RWPE1 (cell line): ENCODE data around the gene AADACL3.

Experiments used
- CTCF ChIA-PET: fragments of 350-600 bp; sonication (Branson Sonifier 250); formaldehyde crosslinking; extraction: SDS; loops from one replicate; lab custom pipeline; 2021; lab: Yijun Ruan, JAX
- POLR2A ChIA-PET: fragments of 400-600 bp; formaldehyde crosslinking; extraction: SDS; loops from one replicate; lab custom pipeline; 2020; ENCODE audit warnings: antibody characterized with exemption; ENCODE audit not compliant: low non-redundant PET; lab: Yijun Ruan, JAX
- DNase-seq: peaks from one replicate; pipeline ENCODE4 v3.0.0; 2012; ENCODE audit warnings: low spot score
- H3K27ac ChIP-seq: fragments of 450-650 bp; 2 replicates; pipeline ENCODE4 v1.5.1; 2017
- TF ChIP-seq, protein P1 (sequence below): fragments of 450-650 bp; conservative IDR thresholded peaks from 2 replicates; pipeline ENCODE4 v1.5.1; 2017; ENCODE audit warnings: low read depth, mild to moderate bottlenecking

Gene AADACL3

DNA sequence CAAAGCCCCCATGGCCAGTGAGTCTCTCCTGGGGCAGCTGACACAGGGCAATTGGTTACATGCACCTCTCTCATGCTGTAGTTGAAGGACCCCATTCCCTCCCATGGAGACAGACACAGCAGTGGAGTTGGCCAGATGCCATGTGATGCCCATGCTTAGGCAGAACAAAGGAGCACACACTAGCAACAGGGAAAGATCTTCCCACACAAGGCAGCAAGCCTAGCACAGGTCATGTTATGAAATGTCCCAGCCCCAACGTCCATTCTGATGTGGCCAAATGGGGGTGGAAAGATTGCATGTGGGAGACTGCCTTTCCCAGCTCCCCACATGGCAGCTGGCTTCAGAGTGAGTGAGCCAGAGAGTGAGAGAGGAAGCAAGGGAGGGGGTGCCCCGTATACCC is 37.6 kb upstream of the AADACL3 start:
- DNase-seq = no peak
- H3K27ac ChIP-seq = no peak overlapping the region
- CTCF ChIA-PET = interaction anchor here (0.7 kb wide), 1 partner anchor 21 kb away, joined by 10 read pairs; no protein-coding TSS in a partner anchor
- TF ChIP-seq, protein P1, sequence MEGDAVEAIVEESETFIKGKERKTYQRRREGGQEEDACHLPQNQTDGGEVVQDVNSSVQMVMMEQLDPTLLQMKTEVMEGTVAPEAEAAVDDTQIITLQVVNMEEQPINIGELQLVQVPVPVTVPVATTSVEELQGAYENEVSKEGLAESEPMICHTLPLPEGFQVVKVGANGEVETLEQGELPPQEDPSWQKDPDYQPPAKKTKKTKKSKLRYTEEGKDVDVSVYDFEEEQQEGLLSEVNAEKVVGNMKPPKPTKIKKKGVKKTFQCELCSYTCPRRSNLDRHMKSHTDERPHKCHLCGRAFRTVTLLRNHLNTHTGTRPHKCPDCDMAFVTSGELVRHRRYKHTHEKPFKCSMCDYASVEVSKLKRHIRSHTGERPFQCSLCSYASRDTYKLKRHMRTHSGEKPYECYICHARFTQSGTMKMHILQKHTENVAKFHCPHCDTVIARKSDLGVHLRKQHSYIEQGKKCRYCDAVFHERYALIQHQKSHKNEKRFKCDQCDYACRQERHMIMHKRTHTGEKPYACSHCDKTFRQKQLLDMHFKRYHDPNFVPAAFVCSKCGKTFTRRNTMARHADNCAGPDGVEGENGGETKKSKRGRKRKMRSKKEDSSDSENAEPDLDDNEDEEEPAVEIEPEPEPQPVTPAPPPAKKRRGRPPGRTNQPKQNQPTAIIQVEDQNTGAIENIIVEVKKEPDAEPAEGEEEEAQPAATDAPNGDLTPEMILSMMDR = no peak
- POLR2A ChIA-PET = interaction anchor here (0.6 kb wide), 1 partner anchor 10 kb away, joined by 3 read pairs; no protein-coding TSS in a partner anchor

GRCh38 chr1:12678820-12679219 is 37.1 kb upstream of the AADACL3 start:
- no peak overlapping the region for H3K27ac ChIP-seq
- TF ChIP-seq, protein P1 = no peak
- CTCF ChIA-PET = interaction anchor here (0.7 kb wide), 2 partner anchors 17 to 22 kb away, joined by 3 to 10 read pairs; no protein-coding TSS in a partner anchor
- DNase-seq = no peak
- POLR2A ChIA-PET = interaction anchor here (0.6 kb wide), 1 partner anchor 10 kb away, joined by 3 read pairs; no protein-coding TSS in a partner anchor

GRCh38 chr1:12690156-12690555 is 25.8 kb upstream of the AADACL3 start:
- ChIA-PET CTCF (no interaction called here), POLR2A (no interaction called here)
- TF ChIP-seq, protein P1 = no peak
- H3K27ac ChIP-seq = no peak overlapping the region
- no peak for DNase-seq

GRCh38 chr1:12692967-12693782 is 22.7 kb upstream of the AADACL3 start:
- CTCF ChIA-PET = interaction anchor here (0.6 kb wide), 1 partner anchor 10 kb away, joined by 8 read pairs; no protein-coding TSS in a partner anchor
- no peak for DNase-seq
- POLR2A ChIA-PET = no interaction called here
- no peak overlapping the region for H3K27ac ChIP-seq
- TF ChIP-seq, protein P1 = no peak

GRCh38 chr1:12696658-12697057 is 19.3 kb upstream of the AADACL3 start:
- TF ChIP-seq, protein P1 = no peak
- no peak for DNase-seq
- H3K27ac ChIP-seq = no peak overlapping the region
- CTCF ChIA-PET = no interaction called here
- POLR2A ChIA-PET = no interaction called here

- TF ChIP-seq, protein P1 = no peak
- POLR2A ChIA-PET = no interaction called here
- H3K27ac ChIP-seq = no peak overlapping the region
- CTCF ChIA-PET = no interaction called here
- no peak for DNase-seq
These were observed 18.5 kb upstream of the AADACL3 start for GRCh38 chr1:12697397-12697796.
